GM18508 (cell line): ENCODE results near the gene IFRD2.

Source experiments
- ATAC-seq: cut with Tn5 transposase; IDR thresholded peaks from one replicate; pipeline ENCODE4 v1.9.1; 2021; ENCODE audit warnings: moderate number of reproducible peaks; ENCODE audit not compliant: insufficient read depth, unreplicated experiment

The IFRD2 gene

DNA sequence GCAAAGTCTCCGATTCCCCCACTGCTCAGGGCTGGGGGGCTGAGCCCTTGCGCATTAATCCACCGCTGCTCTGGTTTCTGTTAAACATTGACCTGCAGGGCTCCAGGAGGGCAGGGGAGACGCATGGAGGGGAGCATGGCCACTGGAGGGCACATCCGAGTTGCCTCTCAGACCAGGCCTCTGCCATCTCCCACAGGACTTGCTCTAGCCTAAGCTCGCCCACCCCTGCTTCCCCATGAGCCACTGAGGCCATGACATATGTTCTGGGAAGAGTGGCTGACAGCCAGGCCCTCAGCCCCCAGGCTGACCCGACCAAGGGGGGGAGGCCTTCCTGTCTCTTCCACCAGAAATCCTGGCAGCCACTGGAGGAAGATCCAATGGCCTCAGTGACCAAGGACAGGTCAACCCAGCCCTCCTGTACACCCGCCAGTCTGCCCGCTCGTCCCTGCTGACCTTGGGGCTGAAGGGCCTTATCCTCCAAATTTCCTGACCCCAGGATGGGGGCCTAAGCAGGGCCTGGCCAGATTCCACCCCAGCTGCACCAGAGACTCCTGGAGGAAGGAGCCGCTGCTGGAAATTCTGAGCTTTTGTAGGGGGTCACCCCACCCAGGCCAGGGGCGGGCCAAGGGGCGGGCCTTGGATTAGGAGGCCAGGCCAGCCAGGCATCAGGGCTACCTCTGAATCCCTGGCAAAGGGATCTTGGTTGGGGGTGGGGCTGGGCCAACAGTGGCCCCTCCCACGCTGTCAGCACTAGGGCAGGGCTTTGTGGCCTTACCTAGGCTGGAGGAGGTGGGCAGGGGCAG, 11.0 kb upstream of the IFRD2 start, which contains the start of gene HYAL1:
TSS of gene HYAL1 (minus strand) at position 562 of the 803 bp plus-strand sequence. CDS start 618 bp downstream, outside the sequence.
- no peak for ATAC-seq

DNA sequence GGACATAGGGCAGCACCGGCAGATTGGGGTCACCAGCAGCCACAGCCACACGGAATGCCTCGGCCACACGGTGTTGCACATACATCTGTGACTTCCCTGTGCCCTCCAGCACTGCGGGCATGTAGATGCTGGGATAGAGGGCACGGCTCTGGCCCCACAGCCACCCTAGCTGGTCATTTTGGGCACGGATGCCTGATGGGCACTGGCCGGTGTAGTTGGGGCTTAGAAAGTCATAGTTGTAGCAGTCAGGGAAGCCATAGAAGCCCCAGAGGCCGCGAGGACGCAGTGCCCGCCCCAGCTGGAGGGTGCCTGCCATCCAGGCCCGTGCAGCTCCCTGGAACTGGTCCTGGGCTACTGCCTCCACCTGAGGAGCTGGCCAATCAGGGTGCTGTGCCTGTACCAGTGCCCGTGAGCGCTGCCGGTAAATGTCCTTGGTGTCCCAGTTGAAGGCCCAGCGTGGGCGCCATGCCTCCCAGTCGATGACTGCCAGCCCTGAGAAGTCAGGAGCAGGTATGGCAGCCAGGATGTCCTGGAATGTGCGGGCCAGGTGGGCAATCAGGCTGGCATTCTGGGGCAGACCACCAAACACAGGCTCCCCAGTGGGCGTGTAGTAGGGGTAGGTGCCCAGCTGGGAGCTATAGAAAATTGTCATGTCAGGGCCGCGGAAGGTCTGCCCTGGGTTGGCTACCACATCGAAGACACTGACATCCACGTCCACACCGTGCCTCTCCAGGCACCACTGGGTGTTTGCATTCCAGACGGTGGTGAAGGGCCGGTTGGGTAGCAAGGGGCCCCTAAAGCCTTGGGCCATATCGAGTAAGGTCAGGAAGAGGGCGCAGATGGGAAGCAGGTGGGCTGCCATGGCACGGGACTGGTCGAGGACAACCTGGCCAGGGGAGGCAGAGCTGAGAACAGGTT, 10.1 kb upstream of the IFRD2 start:
- no peak for ATAC-seq

DNA sequence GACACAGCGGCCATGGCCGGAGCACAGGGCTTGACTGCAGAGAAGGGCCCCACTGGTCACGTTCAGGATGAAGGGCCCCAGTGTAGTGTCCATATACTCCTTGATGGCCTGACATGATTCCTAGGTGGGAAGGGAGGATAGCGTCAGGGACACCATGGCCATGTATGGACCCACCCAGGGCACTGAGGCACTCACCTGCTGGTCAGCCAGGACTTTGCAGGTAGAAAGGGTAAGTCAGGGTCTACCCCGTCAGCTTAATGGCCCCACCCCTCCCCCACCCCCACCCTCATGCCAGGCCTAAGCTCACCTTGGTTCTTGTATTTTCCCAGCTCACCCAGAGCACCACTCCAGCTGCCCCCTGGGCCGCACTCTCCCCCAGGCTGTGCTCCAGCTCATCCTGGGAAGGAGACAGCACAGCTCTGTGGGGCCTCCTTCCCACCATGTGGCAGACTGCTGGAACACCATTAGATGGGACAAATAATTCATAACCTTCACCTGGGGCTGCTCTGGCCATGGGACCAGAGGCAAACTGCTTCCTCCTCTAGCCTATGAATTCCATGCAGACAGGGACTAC, 8.5 kb upstream of the IFRD2 start:
- no peak for ATAC-seq

DNA sequence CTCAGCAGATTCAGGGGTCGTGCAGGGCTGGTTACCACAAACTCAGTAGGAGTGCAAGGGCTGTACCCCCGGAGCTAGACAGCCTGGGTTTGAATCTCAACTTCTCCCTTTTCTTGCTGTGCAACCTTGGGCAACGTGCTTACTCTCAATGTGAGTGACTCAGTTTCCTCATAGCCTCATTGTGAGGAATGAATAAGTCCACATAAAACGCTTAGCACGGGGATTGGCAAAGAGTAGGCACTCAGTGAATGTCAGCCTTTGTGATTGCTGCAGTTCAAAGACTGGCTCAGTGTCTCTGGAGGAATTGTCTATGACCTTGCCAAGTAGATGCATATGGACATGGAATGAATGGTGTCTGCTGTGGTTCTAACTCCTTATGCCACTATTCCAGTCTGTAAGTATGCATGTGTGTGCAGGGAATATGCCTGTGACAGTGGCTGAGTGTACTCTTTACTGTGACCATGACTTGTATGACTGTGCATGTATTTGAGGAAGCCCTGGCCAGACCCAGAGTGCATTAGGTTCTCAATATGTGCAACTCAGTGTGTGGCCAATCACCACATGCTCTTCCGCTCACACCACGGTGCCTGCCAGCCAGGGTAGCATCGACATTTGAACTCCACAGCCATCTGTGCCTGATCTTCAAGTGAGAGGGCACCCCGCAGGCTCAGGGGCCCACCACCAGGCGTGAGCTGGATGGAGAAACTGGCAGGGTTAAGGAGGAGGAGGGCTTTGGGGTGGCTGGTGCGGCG, 7.9 kb upstream of the IFRD2 start:
- no peak for ATAC-seq

DNA sequence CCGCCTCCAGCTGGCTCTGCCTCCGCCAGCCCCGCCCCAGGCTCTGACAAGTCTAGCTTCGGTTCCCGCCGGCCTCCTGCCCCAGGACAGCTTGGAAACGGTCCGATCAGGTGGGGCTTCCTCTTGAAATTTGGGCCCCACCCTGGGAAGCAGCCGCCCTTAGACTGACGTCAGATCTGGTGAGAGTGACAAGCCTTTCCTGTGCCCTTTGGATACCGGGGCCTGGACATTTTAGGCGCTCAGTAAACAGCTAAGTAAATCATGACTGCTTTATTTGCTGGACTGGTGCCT, 7.4 kb upstream of the IFRD2 start:
- no peak for ATAC-seq

DNA sequence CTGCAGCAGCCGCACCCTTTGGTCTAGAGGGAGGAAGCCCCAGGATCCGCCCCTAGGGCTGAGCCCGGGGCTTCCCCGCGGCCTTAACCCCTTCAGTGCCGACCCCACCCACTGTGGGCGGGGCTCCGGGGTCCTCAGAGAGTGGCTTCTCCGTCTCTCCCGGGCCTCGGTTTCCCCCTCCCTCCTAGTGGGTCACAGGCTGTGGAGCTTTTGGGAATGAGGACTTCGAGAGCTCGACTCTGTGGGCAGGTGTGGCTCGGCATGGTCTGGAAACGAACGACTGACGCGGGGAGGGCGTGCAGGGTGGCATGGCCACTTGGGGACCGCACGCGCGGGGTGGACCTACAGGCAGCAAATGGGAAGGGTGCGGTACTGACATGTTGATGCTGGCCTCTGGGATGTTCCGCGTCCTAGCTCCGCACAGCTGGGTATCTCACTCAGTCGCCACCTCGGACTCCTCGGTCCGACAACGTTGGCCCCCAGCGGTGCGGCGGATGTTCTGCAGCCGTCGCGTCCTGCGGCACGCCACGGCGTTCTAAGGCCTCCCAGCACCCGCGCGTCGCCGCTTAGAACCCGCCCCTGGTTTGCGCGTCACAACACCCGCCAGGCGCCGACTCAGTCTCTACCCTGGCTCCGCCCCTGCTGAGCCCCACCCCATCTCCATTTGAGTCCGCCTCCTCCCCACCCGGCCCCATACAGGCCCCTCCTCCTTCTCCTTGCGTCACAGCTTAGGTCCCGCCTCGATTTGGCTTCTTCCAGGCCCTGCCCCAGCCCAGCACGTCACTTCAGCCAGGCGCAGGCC, 6.8 kb upstream of the IFRD2 start, which contains the start of the genes HYAL3 and NAA80:
TSS of gene HYAL3 (minus strand) at position 570 of the 802 bp plus-strand sequence. CDS start 3,803 bp downstream, outside the sequence.
TSS of gene NAA80 (minus strand) at position 570 of the 802 bp plus-strand sequence. CDS start 1,942 bp downstream, outside the sequence.
- ATAC-seq, result peak; percentile 42

DNA sequence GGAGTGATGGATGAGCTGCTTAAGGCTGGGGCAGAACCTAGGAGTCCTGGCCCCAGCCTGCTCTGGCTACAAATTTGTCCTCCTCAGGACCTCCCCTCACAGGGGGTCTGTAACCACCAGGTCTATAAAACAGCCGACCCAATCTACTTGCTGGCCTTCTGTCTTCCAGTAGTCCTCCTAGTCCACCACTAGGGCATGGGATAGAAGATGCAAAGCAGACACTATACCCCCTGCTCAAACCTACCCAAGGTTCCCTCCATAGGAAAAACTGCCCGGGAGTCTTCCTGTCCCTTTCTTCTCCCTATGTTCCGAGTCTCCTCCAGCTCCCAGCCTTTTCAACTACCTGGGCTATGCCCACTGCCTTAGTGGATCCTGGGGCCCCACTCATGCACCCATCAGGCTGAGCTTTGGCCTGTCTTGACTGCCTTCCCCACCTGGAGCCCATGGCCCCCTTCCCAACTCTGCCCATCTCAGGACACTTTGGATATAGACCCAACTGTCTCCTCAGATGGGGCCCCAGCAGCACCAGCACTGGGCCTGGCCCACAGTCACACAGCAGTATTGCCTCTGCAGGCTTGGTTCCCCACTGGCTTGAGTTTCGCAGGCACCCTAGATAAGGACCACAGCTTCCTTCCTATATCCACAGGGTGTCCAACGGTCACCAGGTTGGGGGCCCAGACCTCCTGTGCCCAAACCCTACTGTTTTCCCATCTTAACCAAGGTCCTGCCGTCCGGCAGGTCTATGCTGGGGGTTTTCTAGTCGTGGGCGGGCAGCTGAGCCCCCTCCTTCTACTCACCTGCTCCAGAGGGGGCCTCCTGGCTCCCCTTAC, 5.9 kb upstream of the IFRD2 start:
- ATAC-seq, result no peak

DNA sequence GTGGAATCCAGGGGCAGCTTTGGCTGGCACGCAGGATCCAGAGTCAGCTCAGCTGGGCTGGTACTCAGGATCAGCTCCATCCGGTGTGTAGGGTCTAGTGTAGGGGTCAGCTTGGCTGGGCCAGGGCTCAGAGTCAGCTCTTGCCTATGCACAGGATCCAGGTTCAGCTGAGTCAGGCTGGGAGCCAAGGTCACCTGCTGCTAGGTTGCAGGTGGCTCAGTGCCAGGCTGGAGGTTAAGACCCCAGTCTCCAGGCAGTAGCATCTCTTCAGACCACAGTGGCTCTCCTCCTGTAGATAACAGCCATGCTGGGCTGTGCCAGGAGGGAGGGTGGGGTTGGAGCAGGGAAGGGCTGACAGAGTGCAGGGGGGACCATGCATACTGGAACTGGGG, 5.2 kb upstream of the IFRD2 start:
- no peak for ATAC-seq

DNA sequence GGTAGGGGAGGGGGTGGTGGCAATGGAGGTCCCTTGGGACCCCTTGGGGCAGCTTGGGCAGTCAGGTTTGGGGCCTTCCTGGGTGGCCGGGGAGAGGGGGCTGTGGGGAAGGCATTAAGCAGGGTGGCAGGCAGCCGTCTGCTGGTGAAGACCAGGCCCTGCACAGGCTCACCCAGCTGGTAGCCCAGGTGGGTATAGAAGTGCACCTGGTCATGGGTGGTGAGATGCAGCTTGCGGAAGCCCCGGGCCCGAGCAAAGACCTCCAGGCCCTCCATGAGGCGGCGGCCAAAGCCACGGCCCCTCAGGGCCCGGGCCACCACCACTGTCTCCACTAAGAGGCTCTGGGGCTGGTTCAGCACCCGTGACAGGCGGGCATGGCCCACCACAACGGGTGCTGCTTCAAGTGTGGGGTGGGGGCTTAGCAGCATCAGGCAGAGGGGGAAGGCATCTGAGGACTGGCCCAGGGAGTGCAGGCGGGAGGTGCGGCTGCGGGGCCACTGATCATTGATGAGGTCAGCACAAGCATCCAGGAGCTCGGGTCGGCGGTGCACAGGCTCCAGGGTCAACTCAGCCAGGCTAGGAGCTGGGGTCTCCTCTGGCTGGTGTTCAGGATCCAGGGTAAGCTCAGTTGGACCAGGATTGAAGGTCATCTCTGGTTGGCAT, 4.6 kb upstream of the IFRD2 start:
- no peak for ATAC-seq

DNA sequence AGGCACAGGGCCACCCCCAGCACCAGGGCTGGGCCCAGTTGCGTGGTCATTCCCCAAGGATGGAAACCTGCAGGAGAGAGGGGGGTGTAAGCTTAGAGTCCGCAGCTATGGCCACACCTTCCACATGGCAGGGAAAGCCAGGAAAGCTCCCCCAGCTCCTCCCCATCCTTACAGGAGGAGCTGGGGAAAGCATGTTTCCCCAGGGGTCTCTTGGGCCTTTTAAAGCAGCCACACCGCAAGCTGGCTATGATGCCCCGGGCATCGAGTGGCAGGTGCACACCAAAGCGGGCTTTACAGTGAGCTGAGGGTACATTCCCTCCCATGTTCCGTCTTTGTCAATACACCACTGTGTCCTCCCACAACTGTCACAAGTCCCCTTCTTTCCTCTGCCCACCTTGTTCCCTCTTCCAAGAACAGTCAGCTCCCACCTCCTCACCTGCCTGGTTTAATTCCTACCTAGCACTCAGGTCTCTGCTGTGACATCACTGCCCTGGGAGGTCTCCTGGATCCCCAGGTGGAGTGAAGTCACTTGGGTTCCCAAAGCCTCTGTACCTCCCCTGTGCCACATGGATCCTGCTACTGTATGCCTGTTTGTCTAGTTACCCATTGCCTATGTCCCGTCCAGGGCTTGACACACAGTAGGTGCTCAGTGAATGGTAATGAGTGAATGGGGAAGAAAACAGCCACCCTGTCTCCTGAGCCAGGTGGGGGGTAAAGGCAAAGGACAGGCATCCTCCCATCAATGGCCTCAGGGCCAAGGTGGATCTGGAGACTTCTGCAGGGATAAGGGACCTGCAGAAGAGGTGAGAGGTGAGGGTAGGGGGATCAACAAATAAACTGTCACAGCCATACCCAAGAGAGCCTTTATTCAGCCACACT, 3.6 kb upstream of the IFRD2 start:
- ATAC-seq, result no peak

DNA sequence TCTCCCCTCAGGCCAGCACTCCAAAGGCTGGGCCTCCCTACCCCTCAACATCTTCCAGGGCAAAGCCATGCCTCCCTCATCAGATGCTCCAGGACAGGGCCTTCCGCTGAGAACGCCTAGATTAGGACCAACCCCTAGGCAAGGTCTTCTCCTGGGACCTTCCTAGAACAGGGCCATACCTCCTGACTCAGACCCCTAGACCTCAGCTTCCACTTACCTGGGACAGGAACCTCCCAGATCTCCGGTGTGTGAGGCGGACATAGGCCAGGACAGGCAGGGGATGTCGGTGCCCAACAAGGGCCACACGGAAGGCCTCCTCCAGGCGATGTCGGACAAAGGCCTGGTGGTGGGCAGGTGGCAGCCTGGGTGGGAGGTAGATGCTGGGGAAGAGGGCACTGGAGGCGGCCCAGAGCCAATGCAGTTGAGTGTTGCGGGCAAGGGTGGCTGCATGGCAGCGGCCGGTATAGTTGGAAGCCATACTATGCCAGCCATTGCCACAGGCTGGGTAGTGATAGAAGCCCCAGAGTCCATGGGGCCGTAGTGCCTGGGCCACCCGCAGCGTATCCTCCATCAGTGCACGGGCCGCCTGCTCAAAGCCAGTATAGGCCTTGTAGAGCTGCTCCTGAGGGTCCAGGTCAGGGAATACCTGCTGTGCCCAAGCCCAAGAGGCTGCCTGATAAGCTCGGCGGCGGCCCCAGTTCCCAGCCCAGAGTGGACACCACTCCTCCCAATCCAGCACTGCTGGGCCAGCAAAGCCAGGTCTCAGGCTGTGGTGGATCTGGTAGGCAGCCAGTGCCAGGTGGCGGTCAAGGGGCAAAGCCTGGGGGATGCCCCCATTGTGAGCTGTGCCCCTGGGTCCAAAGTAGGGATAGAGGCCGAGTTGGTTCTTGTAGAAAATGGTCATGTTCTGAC, 2.5 kb upstream of the IFRD2 start:
- ATAC-seq, result no peak

DNA sequence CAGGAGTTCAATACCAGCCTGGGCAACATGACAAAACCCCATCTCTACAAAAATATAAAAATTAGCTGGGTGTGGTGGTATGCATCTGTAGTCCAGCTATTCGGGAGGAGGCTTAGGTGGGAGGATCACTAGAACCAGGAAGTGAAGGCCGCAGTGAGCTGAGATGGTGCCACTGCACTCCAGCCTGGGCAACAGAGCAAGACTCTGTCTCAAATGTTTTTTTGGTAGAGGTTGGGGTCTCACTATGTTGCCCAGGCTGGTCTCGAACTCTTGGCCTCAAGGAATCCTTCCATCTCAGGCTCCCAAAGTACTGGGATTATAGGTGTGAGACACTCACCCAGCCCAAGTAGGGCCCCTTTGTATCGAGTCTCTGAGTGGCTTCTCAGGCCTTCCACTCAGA, 1.9 kb upstream of the IFRD2 start:
- no peak for ATAC-seq

DNA sequence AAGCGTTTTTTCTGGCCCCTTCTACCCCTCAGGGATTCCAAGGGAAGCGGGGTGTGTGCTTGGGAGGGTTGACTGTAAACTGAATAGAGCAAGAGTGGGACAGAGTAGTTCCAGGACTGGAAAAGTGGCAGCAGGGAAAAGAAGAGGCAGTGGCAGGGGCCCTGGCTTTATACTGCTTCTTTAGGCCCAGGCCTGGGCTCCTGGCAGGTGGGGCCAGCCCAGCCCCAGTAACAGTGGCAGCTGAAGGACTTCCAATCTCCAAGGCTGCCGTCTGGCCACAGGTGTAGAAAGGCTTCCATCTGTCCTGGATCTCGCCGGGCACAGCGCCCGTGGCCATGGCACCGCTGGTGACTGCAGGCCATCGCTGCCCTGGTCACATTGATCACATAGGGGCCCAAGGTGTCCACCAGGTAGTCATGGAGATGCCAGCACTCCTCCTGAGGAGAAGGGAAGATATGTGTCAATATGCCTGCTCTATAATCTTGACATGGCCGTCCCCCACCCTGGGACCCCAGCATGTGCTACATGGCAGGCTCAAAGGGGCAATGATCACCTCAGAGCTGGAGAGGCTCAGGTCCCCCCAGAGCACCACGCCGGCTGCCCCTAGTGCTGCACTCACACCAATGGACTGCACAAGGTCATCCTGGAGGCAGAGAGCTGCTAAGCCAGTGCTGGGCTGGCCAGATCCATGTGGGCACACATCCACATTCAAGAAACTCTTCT, 1.0 kb upstream of the IFRD2 start:
- ATAC-seq, result no peak

DNA sequence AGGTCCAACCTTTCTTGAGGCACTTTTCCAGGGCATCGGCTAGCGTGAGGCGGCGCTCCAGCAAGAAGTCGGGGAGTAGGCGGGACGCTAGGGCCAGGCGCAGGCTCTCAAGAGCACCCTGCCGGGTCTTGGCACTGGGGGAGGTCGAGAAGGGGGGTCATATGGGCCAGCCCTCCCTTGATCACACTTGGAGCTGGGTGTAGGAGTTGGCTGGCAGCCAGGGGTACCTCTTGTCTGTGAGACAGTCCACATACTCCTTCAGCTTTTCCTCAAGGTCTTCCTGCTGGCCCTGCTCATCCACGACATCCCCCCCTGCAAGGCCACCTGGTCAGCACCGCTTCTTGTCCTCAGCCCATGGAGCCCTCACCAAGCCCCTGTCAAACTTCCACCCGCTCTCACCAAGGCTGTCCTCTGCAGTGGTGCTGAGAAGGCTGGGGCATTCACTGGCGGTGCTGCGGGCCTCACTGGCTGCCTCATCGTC, 2.0 kb downstream of the IFRD2 start:
- ATAC-seq, result no peak

DNA sequence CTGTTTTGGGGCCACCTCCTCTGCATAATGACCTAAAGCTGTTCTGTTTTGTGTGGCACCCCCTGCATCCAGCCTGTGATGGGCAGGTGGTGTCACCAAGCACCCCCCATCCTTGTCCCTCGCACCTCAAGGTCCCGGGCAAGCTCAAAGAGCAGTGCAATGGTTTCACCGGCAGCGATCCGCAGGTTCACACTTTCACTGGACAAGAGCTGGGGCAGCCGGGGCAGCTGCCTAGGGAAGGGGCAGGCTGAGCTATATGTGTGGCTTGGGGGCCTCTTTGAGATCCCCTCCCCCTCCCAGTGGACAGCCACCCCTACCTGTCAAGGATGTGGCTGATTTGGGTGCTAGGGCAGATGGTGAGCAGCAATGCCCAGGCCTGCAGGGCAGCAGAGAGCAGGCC, 3.1 kb downstream of the IFRD2 start:
- ATAC-seq, result no peak
